ENCODE data around the gene ERCC5.

The ERCC5 gene

DNA sequence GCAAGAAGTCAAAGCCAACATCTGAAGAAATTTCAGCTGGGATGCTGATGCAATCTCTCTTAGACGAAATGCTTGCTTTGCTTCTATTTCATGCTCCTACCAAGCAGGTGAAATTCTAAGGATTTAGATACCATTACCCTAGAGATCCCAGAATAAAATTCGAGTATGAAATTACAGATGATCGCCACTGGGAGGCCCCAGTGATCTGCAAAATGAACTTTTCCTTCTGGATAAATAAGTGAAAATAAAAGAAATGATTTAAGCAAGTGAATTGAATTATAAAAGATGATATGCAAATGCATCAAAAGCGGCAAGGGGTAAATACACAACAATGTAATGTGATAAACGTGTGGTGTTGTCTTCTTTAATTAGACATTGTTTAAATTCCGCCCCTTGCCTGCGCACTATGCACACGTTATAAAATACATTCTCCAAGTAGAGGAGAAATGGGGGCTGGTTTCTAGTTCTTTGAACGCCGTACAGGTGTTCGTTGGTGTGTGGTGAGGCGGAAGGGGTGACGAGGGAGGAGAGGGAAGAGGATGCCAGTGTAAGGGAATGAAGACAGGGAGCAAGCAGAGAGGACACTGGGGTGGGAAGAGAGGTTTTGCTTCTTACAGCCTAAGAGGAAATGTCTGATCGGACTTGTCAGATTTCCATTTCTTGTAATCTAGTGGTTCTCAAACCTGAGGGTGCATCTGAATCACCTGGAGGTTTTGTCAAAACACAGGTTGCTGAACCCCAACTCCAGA is 58.0 kb downstream of the ERCC5 start:
- Histone ChIP-seq H3K36me3 (ENCODE audit: control insufficient read depth, insufficient read depth, low read length) (no peaks in the 10 kb centered on the region), H3K4me3 (replicated peaks; ENCODE audit: low read depth, low read length) (no peak overlapping the region), H3K27me3 (replicated peaks; ENCODE audit: control insufficient read depth, insufficient read depth, low read length) (no peaks in the 10 kb centered on the region)
- TF ChIP-seq, protein P1, sequence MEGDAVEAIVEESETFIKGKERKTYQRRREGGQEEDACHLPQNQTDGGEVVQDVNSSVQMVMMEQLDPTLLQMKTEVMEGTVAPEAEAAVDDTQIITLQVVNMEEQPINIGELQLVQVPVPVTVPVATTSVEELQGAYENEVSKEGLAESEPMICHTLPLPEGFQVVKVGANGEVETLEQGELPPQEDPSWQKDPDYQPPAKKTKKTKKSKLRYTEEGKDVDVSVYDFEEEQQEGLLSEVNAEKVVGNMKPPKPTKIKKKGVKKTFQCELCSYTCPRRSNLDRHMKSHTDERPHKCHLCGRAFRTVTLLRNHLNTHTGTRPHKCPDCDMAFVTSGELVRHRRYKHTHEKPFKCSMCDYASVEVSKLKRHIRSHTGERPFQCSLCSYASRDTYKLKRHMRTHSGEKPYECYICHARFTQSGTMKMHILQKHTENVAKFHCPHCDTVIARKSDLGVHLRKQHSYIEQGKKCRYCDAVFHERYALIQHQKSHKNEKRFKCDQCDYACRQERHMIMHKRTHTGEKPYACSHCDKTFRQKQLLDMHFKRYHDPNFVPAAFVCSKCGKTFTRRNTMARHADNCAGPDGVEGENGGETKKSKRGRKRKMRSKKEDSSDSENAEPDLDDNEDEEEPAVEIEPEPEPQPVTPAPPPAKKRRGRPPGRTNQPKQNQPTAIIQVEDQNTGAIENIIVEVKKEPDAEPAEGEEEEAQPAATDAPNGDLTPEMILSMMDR (IDR thresholded peaks at IDR 0.05; ENCODE audit: insufficient read depth, low read length, poor library complexity, severe bottlenecking): peak; percentile 47
- DNase-seq (ENCODE audit: extremely low read depth, insufficient read length): no peak

DNA sequence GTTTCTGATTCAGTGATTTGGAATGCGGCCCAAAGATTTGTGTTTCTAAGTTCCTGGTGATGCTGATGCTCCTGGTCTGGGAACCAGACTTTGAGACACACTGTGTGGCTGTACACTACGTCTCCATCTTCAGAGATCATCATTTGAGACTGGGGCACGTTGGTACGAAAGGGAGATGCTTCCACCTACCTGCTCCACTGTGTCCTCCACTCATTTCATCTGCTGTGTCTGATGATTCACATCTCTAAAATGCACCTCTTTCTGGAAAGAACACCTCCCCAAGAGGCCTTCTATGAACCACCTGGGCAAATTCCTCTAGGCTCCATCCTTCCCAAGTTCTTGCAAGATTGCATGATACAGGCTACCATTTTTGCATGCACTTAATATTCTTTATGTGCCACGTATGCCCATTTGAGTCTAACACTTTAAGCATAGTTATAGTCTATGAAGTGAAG is 58.6 kb downstream of the ERCC5 start:
- DNase-seq (ENCODE audit: extremely low read depth, insufficient read length): no peak
- TF ChIP-seq, protein P1 (IDR thresholded peaks at IDR 0.05; ENCODE audit: insufficient read depth, low read length, poor library complexity, severe bottlenecking): no peak
- no peaks in the 10 kb centered on the region for H3K27me3 ChIP-seq (replicated peaks; ENCODE audit: control insufficient read depth, insufficient read depth, low read length)
- H3K36me3 ChIP-seq (ENCODE audit: control insufficient read depth, insufficient read depth, low read length): no peaks in the 10 kb centered on the region
- no peak overlapping the region for H3K4me3 ChIP-seq (replicated peaks; ENCODE audit: low read depth, low read length)

GRCh38 chr13:102905905-102906771 is 60.3 kb downstream of the ERCC5 start:
- no peak overlapping the region for H3K4me3 ChIP-seq (replicated peaks; ENCODE audit: low read depth, low read length)
- no peak for DNase-seq (ENCODE audit: extremely low read depth, insufficient read length)

GRCh38 chr13:102907016-102907756 is 61.4 kb downstream of the ERCC5 start:
- H3K36me3 ChIP-seq (ENCODE audit: control insufficient read depth, insufficient read depth, low read length): no peaks in the 10 kb centered on the region
- H3K4me3 ChIP-seq (replicated peaks; ENCODE audit: low read depth, low read length): no peak overlapping the region
- DNase-seq (ENCODE audit: extremely low read depth, insufficient read length): peak; percentile 16
- H3K27me3 ChIP-seq (replicated peaks; ENCODE audit: control insufficient read depth, insufficient read depth, low read length): no peaks in the 10 kb centered on the region
- TF ChIP-seq, protein P1 (IDR thresholded peaks at IDR 0.05; ENCODE audit: insufficient read depth, low read length, poor library complexity, severe bottlenecking): no peak

More at GRCh38 chr13:102905905-102906771, 60.3 kb downstream of the ERCC5 start:
- no peaks in the 10 kb centered on the region for H3K36me3 ChIP-seq (ENCODE audit: control insufficient read depth, insufficient read depth, low read length)
- no peaks in the 10 kb centered on the region for H3K27me3 ChIP-seq (replicated peaks; ENCODE audit: control insufficient read depth, insufficient read depth, low read length)
- TF ChIP-seq, protein P1 (IDR thresholded peaks at IDR 0.05; ENCODE audit: insufficient read depth, low read length, poor library complexity, severe bottlenecking): no peak

- no peak for DNase-seq (ENCODE audit: extremely low read depth, insufficient read length)
- no peak overlapping the region for H3K4me3 ChIP-seq (replicated peaks; ENCODE audit: low read depth, low read length)
- TF ChIP-seq, protein P1 (IDR thresholded peaks at IDR 0.05; ENCODE audit: insufficient read depth, low read length, poor library complexity, severe bottlenecking): no peak
- H3K36me3 ChIP-seq (ENCODE audit: control insufficient read depth, insufficient read depth, low read length): no peaks in the 10 kb centered on the region
- no peaks in the 10 kb centered on the region for H3K27me3 ChIP-seq (replicated peaks; ENCODE audit: control insufficient read depth, insufficient read depth, low read length)
Measured at GRCh38 chr13:102907886-102908515, 62.2 kb downstream of the ERCC5 start.

Measured in GM06990 (cell line).